HL-60 (cell line): Measurements from ENCODE around the gene RCAN1.
"Not testable (repeated sequence)": the region's sequence is repeated elsewhere in the genome, so short reads cannot be mapped to it uniquely, and the experiment has no call there.

Source experiments
- CTCF ChIP-seq: IDR thresholded peaks from one replicate; pipeline ENCODE4 v1.5.1; 2011; ENCODE audit warnings: low read length, control low read depth, inconsistent platforms; ENCODE audit not compliant: insufficient read depth
- TF ChIP-seq, protein P1 (sequence below): IDR thresholded peaks from 2 replicates; pipeline ENCODE4 v1.6.1; 2012; ENCODE audit warnings: low read depth; ENCODE audit not compliant: insufficient replicate concordance

DNA sequence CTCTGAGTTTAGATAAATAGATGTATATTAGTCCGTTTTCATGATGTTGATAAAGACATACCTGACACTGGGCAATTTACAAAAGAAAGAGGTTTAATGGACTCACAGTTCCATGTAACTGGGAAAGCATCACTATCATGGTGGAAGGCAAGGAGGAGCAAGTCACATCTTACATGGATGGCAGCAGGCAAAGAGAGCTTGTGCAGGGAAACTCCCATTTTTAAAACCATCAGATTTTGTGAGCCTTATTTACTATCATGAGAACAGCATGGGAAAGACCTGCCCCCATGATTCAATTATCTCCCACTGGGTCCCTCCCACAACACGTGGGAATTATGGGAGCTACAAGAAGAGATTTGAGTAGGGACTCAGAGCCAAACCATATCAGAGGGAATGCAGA, 60.2 kb downstream of the RCAN1 start:
- TF ChIP-seq CTCF, result not testable (repeated sequence)
- TF ChIP-seq, protein P1, sequence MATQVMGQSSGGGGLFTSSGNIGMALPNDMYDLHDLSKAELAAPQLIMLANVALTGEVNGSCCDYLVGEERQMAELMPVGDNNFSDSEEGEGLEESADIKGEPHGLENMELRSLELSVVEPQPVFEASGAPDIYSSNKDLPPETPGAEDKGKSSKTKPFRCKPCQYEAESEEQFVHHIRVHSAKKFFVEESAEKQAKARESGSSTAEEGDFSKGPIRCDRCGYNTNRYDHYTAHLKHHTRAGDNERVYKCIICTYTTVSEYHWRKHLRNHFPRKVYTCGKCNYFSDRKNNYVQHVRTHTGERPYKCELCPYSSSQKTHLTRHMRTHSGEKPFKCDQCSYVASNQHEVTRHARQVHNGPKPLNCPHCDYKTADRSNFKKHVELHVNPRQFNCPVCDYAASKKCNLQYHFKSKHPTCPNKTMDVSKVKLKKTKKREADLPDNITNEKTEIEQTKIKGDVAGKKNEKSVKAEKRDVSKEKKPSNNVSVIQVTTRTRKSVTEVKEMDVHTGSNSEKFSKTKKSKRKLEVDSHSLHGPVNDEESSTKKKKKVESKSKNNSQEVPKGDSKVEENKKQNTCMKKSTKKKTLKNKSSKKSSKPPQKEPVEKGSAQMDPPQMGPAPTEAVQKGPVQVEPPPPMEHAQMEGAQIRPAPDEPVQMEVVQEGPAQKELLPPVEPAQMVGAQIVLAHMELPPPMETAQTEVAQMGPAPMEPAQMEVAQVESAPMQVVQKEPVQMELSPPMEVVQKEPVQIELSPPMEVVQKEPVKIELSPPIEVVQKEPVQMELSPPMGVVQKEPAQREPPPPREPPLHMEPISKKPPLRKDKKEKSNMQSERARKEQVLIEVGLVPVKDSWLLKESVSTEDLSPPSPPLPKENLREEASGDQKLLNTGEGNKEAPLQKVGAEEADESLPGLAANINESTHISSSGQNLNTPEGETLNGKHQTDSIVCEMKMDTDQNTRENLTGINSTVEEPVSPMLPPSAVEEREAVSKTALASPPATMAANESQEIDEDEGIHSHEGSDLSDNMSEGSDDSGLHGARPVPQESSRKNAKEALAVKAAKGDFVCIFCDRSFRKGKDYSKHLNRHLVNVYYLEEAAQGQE, result not testable (repeated sequence)
